GM18873 (cell line): ENCODE data around the gene ERCC1.

ENCODE experiments used
- ATAC-seq: cut with Tn5 transposase; IDR thresholded peaks from one replicate; pipeline ENCODE4 v1.9.1; 2021; ENCODE audit warnings: mild to moderate bottlenecking, moderate library complexity, moderate number of reproducible peaks; ENCODE audit not compliant: unreplicated experiment, low FRiP score

Gene ERCC1

DNA sequence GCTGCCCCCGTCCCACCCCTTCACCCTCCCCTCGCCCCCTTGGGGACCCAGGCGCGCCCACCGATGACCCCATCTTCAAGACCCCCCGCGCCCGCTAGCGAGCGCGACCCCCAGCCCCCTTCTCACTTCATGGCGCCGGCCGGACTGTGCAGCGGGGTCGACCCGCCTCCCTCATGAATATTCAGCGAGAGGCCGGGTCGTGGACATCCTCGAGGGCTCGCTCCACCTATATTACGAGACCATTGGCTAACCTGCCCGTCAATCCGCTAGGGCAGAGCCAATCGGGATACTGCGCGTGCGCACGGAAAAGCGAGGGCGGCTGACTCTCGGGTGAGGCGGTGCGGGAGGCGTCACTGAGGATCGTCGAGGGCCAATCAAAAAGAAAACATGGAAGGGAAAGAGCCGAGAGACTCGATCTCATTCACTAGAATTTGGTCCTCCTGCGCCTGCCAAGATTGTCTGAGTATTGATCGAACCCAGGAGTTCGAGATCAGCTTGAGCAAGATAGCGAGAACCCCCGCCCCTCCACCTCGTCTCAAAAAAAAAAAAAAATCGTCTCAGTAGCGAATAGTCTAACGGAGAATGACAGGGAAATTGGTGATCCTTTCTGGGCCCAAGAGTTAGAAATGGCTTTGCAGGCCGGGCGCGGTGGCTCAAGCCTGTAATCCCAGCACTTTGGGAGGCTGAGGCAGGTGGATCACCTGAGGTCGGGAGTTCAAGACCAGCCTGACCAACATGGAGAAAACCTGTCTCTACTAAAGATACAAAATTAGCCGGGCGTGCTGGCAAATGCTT is 53.1 kb downstream of the ERCC1 start, which contains the start of gene ERCC2:
Gene ERCC2 (minus strand): TSS at position 164 of the 795 bp plus-strand sequence. CDS start 33 bp downstream, at position 131.
- peak; percentile 91 for ATAC-seq

DNA sequence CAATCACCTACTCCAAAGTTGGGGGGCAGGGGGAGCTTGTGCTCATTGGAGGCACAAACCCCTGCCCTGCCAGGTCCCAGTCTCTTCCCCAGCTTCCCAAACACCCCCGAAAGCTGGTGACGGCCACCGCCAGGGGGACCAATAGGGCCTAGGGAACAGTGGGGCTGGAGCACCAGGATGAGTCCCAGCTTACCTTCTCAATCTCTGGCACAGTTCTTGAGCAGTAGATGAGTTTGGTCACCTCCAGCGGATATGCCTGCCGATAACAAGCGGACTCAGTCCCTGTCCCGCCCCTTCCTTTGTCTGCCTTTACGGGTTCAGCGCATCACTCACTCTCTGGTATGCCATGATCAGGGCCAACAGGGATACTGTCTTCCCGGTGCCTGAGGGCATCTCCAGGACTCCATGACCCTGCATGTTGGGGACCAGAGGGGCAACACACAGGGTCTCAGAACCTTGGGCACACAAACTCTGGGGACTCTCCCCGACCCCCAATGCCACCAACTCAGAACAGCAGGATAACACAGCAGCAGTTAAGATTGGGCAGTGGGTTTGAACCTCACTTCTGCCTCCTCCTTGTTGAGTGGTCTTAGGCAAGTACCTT is 54.9 kb downstream of the ERCC1 start:
- ATAC-seq = no peak

DNA sequence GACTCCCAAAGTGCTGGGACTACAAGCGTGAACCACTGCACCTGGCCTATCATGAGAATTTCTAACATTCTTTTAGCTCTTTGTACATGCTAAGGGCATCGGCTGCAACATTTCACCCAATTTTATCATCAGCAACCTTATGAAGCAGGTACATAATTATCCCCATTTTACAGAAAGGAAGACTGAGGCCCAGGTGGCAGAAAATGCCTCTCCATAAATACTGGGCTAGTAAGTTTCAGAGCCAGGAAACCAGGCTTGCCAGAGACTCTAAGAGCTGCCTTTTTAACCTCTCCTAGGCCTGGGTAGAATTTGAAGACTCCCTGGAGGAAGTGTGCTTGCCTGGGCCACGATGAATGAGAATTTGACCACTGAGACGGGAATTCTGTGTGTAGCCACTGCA is 55.6 kb downstream of the ERCC1 start:
- ATAC-seq = no peak

DNA sequence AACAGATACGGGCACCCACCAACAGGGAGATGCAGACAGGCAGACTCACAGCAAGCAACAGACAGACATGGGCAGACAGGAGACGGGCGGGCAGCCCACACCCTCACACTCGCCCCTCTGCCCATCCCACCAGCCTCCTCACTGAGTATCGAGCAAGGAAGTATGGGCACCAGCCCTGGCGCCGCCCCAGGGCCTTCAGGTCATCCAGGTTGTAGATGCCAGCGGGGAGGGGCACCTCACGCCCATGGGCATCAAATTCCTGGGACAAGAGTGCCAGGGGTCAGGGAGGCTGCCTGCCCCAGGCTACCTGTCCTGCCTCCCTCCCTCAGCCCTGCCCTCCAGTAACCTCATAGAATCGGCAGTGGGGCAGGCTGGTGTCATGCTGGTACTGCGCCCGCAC is 59.0 kb downstream of the ERCC1 start:
- ATAC-seq = no peak

DNA sequence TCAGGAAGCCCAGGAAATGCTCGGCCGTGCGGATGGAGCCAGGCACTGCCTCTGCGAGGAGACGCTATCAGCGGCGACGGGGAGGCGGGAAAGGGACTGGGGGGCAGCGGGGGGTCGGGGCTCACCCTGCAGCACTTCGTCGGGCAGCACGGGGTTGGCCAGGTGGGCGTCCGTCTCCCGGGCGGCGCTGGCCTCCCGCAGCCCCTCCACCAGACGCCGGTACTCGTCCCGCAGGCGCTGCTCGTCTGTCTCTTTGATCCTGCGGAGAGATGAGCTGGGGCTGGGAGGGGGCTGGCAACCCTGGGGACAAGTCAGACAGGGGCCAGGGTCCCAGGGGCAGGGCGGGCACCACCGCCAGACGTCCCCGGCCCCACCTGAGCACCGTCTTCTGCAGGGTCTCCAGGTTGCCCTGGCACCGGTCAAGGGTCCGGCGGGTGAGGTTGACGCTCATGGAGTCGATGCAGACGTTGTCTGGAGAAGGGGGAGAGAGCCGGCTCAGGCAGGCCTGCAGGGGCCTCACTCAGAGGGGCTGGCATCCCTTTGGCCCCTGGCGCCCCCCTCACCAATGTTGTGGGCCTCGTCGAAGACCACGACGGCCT is 59.8 kb downstream of the ERCC1 start:
- no peak for ATAC-seq

GRCh38 chr19:45362291-45362690 is 61.4 kb downstream of the ERCC1 start:
- no peak for ATAC-seq

- ATAC-seq = no peak
Observed at GRCh38 chr19:45361608-45362007, 62.1 kb downstream of the ERCC1 start.

- ATAC-seq = no peak
Observed at GRCh38 chr19:45358213-45358792, 65.4 kb downstream of the ERCC1 start.

DNA sequence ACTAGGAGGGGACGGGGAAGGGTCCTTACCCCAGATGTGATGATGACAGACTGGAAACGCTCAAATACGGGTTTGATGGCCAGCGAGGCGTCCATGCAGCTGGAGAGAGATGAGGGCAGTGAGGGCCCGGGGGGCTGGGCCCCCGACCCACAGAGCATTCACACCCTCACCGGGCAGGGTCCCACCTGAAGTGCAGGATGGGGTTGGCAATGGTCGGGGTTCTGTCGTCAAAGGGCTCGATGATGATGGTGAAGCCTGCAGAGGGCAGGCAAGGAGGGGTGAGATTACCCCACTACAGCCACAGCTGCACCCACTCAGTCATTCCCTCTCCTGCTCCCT is 66.3 kb downstream of the ERCC1 start:
- no peak for ATAC-seq
